NCI-H128 (cell line): Measurements from ENCODE around the gene SCG2.

Experiments used
- DNase-seq: peaks from one replicate; lab custom pipeline; 2025; ENCODE audit not compliant: unreplicated experiment; lab: John Stamatoyannopoulos, UW

Gene SCG2, protein sequence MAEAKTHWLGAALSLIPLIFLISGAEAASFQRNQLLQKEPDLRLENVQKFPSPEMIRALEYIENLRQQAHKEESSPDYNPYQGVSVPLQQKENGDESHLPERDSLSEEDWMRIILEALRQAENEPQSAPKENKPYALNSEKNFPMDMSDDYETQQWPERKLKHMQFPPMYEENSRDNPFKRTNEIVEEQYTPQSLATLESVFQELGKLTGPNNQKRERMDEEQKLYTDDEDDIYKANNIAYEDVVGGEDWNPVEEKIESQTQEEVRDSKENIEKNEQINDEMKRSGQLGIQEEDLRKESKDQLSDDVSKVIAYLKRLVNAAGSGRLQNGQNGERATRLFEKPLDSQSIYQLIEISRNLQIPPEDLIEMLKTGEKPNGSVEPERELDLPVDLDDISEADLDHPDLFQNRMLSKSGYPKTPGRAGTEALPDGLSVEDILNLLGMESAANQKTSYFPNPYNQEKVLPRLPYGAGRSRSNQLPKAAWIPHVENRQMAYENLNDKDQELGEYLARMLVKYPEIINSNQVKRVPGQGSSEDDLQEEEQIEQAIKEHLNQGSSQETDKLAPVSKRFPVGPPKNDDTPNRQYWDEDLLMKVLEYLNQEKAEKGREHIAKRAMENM

DNA sequence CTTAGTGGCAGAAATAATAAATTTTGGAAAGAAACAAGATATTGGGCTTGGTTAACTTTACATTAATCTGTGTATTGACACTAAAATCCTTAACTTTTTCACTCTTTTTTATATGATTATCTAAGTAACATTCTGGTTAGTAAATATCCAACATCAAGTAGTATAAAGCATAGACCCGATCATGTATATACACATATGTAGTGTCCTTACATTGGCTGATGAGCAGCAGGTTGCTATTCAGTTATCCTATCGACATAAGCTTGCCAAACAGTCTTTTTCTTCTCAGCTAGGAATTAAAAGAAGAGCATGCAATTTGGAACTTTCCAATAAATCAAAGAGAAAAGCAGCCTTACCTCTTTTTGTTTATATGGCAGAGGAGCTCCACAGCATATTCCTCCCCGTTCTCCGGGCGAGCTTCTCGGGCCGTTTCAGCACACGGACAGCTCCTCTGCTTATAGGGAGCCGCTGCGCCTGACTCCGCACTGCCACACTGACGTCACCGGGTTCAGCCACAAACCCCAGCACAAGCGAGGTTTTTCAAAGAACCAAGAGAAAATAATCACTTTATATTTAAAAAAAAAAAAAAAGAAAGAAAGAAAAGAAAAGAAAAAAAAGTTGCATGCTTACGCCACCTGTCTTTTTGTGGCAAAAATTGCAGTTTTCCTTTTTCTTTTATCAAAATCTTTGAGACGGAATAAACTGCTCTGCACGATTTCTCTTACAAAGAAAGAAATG lies at the start of gene SCG2:
Gene SCG2 (minus strand): TSS at position 430 of the 735 bp plus-strand sequence. CDS start 3,079 bp downstream, outside the sequence.
- DNase-seq = no peak

DNA sequence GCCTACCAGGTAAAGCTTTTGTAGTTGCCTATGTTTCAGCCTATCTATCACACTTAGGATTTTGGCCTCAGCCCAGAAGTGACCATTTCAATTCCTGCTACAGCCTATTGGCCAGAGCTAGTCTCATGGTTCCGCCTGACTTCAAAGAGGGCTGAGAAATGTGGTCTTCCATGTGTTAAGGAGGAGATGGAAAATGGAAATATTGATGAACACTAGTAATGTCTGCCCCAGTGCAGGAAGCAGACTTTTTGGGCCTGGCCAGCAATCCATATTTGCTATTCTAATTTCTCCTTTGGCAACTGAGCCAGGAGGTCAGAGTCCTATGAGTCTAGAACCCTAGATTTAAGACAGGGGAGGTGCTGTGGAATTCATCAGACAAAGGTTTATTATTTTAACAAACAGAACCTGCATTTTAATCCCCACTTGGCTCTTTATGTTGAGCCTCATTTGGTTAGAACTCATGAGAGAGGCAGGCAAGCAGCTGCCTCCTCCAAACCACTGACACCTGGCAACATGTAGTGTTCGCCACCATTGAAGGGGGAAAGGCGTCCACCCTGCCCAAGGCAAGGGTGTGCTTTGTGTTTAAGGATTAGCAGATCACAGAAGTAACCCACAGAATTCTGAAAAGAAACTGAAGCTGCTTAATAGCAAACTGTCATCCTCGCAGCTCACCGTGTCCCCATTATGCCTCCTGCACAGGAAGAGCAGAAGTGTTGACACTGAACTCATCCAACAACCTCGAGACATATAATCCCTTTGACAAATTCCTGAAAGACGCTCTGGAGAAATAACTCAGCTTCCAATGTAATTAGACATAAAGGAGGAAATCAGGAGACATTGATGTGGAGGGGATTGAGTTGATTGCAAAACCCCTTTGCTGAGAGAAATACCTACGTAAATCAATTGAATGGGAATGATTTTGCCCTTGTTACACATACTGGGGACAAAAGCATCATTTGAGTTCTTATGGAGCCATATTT lies 47.7 kb upstream of the SCG2 start:
- DNase-seq = no peak

DNA sequence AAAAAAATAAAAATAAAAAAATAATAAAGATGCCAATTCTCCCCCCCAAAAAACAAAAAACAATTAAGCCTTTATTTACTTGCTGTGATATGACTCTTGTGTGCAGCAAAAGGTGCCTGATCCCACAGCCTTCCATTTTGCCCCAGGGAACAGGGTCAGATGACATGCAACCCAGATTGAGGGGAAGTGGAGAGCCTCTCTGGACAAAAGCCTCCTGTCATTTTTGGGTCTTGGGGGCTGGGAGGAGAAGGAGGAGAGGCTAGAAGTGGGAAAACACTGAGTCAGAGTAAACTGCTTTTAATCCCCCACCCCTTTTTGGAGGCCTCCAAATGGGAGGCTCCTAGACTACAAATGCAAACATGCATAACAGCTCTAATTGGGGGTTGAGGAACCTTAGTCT lies 46.6 kb upstream of the SCG2 start:
- no peak for DNase-seq

DNA sequence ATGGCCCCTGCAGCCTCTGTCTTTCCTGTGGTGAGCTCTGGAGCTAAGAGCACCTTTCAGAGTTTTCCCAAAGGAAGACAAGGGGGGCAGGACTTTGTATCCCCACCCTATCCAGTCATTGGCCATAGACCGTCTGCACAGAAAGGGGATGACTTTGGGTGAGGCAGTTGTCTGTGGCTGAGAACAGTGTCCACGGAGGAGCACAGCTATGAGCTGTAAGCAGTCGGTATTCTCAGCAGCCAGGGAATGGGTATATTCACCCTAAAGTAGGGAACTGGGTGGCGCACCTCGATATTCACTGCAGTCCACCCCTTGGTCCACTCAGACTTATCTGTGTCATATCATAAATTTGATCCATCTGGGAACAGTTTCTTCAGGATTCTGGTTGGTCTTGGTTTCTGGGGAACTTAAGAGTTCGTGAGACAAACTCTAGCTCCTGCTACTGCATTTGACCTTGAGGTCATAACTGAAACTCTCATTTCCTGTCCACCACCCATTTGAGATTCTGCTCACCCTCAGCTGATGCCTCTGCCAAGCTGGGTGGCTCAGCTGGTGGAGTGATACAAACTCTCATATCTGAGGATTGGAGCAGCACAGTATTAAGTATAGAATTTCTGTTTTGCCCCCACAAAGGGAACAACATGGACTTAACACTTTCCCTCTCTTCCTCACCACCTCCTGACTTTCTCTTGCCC lies 45.2 kb upstream of the SCG2 start:
- no peak for DNase-seq

DNA sequence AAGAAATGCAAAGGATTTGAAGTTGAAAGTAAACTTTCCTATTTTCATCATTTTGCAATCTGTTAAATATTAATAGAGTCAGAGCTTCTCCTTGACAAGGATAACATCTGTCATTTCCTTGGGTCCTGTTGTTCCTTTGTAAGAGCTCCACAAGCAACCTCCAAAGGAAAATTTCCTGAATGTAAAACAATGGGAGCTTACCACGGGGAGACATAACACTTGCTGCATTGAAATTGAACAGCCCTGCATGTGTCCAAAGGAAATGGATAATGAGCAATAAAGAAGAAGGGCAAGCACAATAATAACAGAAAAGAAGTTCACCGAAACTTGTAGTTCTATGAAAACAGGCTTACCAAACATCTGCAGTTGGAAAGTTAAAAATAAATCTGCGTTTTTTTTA lies 42.0 kb upstream of the SCG2 start:
- DNase-seq = no peak

DNA sequence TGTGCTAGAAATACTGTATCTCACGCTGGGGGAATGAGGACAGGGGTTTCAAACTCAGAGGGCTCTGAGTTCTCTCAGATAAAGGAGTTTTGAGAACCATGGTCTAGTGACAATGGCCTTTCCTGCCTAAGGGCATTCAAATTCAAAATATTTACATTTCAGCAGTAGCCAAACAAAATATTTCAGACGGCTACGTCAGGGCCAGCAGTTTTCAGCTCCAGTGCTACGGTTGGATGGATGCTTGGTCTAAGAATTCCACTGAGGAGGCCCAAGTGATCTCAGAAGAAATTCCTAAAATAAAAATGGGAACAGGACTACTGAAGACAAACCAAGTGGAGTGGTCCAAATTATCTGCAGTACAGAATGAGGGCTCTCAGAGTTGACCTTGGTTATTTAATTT lies 41.1 kb upstream of the SCG2 start:
- DNase-seq = no peak

DNA sequence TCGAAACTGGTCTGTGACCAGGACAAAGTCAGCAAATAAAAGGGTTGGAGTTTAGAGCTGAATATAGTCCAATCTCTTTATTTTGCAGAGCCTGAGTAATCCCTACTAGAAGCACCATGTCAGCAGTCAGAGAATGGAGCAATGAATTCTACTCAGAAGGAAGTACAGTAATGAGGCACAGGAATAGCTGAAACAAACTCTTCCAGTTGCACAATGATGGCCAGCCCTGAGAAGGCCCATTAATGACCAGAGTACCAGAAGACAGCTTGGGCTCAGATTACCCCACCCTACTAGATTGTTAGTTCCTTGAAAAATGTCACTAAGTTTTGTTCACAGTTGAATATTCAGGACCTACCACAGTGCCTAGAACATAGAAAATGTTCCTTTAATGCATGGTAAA lies 40.3 kb upstream of the SCG2 start:
- no peak for DNase-seq

DNA sequence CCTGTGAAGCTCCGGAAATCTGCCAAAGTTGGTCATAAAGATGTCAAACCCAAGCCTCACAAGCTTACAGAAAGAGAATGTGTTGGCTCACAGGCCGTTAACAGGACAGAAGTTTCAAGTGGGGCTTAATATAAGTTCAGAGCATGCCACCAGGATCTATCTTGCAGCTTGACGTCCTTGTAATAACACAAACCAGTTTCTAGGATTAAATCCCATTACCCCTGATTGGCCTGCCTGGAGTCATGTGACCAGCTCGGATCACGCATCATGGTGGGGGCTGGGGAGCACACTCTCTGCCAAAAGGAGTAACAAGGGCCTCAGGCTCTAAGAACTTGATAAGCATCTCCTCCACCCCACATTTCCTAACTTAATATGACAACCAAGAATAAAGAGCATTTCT lies 38.9 kb upstream of the SCG2 start:
- no peak for DNase-seq

DNA sequence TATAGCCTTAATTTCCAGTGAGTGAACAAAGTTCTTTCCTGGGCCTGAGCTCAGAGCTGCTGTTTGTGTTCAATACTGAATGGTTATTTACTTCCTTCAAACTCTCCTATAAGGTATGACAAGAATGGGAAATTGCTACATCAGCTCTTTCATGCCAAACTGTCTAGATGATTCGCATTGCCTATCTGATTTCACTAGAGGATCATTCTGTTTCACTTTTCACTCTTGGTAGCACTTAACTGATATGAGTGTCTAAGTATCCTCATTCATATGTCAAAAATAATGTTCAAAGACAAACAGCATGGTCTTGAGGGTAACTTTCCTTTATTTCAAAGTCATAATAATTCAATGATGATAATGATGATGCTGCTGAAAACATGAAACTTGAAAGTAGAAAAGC lies 32.9 kb upstream of the SCG2 start:
- DNase-seq = no peak

DNA sequence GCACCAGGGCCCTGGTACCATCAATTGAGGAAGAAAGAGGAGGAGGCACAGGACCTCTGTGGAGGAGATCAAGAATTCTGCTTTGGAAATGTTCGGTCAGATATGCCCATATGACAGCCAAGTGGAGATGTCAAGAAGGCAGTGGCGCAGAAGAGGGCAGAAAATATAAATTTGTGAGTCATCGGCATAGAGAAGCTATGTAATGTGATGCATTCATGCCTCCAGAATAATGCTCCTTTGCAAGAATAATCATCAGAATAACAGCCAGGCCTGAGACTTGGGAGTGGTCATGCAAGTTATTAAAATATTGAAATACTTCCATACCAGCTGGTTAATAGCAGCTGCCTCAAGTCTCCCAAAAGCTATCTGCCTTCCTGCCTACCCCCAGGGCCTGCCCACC lies 32.1 kb upstream of the SCG2 start:
- no peak for DNase-seq

DNA sequence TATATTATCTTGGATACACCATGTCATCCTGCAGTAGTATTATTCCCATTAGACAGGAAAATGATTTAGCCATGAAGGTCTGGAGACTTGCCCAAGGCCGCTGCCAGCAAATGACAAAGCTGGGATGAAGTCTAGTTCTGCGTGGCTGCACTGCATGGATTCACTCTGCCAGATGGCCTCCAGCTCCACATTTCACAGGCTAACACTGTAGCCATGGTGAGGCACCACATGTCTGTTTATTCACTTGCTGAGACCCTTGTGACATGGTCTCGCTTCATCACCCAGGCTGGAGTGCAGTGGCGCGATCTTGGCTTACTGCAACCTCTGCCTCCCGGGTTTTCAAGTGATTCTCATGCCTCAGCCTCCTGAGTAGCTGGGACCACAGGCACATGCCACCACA lies 31.5 kb upstream of the SCG2 start:
- no peak for DNase-seq

DNA sequence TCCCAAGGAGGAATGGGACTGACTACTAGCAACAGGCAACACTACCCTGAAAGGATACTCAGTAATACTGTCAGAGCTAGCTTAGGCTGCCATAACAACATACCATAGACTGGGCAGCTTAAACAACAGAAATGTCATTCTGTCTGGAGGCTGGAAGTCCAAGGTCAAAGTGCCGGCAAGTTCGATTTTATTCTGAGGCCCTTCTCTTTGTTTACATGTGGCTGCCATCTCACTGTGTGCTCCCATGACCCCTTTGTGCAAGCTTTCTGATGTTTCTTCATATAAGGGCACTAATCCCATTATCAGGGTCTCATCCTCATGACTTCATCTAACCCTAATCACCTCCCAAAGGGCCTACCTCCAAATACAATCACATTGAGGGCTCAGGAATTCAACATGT lies 30.7 kb upstream of the SCG2 start:
- DNase-seq = no peak

DNA sequence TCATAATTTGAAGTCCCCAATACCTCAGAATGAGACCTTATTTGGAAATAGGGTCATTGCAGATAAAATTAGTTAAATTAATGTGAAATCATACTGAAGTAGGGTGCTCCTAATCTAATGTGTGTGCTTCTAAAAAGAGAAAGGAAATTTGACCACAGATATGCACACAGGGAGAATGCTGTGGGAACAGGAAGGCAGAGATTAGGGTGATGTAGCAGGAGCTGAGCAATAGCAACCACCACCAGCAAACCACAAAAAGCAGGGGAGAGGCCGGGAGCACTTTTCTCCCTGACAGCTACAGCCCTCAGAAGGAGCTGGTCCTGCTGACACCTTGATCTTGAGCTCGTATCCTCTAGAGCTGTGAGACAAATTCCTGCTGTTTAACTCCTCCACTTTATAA lies 24.6 kb upstream of the SCG2 start:
- DNase-seq = no peak

DNA sequence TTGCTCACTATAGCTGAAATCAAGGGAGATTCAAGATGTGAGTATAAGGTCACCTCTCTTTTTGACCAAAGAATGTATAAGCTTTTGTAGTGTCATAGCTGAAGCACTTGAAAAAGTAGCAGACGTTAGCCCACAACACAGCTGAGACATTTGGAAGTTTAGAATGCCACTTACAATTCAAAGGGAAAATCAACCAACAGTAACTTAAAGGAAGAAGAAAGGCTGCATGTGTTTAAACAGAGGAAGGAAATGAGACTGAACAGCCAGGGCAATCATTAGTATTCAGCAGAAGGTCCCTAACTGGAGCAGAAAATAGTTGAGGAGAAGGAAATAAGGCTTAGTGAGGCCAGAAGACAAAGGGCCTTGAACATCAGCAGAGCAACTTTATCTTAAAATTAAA lies 23.5 kb upstream of the SCG2 start:
- DNase-seq = no peak

DNA sequence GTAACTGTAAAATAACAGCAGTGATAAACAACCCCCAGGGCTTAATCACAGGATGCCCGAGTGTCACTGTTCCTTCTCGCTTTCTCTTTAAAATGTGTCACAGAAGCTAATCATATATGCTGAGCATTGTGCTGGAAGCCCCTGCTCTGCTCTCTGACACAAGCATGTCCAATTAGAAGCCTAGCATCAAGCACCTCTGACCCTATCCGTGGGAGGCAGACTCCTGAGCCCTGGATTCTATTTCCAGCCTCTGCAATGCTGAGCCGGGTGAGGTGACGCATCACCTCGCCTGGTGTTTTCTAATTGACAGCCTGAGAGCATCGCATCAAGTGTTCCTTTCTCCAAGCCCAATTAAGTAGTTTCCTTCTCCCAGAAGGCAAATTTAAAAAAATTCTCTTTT lies 19.7 kb upstream of the SCG2 start:
- DNase-seq = no peak

DNA sequence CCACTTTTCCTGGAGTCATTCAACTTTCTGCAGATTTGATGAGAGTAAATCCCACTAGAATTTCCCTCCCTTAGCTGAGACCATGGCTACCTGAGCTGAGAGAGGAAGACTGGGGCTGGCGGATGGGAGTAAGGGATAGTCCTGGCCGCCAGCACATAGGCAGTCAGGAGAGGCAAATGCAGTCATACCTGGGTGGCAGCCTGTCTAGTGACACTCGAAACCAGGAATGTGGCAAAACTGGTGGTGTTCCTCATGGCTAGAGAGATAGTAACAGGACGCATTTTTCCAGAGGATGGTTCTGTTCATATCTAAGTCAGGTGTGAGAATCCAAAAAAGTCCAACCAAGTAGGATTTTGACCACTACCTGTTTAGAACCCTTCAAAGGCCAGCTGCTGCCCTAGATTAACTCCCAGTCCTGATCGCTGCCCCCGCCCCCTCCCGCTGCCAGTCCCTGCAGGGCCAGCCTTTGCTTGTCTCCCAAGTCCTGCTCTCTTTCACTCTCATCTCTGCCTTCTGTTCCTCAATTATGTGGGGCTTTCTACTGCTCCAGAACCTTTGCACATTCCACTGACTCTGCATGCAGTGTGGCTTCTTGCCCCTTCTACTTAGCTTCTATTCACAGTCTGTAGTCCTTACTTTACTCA lies 17.4 kb upstream of the SCG2 start:
- no peak for DNase-seq

DNA sequence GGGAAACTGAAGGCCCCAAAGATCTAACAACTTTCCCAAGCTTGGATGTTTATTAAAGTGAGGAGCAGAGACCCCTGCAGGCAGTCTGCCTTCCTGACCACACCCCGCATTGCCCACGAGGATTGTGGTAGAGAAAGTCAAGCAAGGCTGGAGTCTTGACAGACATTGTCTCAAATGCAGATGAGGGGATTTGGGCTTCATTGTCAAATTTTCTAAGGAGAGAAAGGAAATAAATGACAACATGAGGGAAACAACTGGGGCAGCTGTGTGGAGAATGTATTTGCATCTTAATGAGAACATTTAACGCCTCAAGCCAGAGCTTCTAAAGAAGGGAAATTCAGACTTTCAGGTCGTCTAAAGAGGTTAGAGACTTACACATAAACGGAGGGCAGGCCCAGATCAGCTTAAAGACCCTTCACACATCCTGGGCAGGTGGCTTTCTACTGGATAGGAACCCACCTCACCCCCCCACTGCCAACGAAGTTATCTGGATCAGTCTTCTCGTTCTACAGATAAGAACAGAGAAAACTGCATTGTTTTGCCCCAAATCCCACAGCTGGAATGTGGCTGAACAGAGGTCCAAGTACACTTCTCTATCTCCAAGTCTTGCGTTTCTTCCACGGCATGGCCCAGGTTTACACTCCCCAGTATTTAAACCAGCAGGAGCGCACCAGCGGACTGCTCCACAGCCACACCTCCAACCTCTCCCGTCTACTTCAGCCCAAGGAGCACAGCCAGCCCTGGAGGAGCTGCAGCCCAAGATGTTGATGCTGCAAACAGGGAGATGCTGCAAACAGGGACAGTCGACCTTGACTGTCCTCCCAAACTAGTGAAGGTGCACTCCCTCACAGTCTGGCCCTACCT lies 16.2 kb upstream of the SCG2 start:
- no peak for DNase-seq

DNA sequence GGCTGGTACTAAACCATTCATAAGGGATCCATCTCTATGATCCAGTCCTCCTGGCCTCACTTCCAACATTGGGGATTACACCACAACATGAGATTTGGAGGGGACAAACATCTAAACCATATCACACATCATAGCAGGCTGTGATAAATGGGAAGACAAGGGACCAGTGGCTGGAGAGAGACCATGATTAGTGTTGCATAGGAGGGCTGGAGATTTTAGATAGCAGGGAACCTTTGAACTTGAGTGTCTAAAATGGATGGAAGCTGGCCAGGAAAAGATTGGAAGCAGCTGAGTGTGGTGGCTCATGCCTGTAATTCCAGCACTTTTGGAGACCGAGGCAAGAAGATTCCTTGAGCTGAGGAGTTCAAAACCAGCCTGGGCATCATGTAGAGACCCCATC lies 12.4 kb upstream of the SCG2 start:
- no peak for DNase-seq
